Stimulated activated CD4-positive, alpha-beta T cell treated with anti-CD3 and anti-CD28 coated beads, Interleukin-2, amount 100 ng/mL, for 48 hours (primary cell): ENCODE results near the gene PIK3IP1.
A peak's percentile ranks its signal among the peaks of the same experiment; 100 is the strongest.

Source experiments
- DNase-seq, 2 donors: peaks; one replicate each; pipeline ENCODE4 v3.0.0-alpha.2; 2020

Gene PIK3IP1

DNA sequence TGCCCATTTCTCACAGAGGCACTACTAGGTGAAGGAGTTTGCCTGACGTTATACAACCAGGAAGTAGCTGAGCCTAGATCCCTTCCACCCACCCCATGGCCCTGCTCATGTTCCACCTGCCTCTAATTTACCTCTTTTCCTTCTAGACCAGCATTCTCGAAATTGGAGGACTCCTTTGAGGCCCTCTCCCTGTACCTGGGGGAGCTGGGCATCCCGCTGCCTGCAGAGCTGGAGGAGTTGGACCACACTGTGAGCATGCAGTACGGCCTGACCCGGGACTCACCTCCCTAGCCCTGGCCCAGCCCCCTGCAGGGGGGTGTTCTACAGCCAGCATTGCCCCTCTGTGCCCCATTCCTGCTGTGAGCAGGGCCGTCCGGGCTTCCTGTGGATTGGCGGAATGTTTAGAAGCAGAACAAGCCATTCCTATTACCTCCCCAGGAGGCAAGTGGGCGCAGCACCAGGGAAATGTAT, 14.1 kb downstream of the PIK3IP1 start:
- DNase-seq, result no peak

GRCh38 chr22:31277741-31278140, 14.5 kb downstream of the PIK3IP1 start:
- no peak for DNase-seq

GRCh38 chr22:31276426-31277167, 15.7 kb downstream of the PIK3IP1 start:
- no peak for DNase-seq

DNA sequence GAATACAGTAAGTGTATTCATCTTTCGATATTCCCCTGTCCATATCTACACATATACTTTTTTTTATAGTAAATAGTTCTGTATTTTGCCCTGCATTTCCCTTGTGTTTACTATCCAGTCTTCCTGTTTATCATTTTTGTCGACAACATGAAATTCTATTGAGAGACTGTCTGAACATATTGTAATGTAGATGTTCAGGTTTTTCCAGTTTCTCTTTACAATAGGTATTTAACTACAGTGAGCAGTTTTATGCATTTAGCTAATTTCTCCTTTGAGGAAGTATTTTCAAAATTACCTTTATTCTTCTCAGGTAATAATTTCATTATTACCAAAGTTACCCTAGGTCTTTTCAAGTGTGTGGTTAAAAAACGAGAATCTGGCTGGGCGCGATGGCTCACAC, 16.7 kb downstream of the PIK3IP1 start:
- no peak for DNase-seq

DNA sequence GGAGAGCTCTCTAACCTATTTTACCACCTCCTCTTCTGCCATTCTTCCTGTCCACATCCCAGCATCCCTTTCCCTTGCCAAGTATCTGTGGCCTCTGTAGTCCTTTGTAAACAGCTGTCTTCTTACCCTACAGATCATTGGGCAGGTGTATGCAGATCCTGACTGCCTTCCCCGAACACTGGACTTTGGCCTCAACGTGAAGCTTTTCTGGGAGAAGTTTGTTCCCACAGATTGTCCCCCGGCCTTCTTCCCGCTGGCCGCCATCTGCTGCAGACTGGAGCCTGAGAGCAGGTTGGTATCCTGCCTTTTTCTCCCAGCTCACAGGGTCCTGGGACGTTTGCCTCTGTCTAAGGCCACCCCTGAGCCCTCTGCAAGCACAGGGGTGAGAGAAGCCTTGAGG, 17.3 kb downstream of the PIK3IP1 start:
- no peak for DNase-seq

DNA sequence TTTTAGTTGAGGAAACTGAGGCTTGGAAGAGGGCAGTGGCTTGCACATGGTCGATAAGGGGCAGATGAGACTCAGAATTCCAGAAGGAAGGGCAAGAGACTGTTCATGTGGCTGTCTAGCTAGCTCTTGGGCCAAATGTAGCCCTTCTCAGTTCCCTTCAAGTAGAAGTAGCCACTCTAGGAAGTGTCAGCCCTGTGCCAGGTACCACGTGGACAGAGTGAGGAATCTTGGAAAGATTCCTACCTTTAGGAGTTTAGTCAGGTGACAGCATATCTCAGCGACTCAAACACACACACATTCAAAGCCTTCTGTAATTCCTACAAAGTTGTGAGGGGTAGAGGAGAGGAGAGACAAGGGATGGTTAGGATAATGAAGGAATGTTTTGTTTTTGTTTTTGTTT, 18.3 kb downstream of the PIK3IP1 start:
- DNase-seq, result no peak

- DNase-seq, result peak in 1 of 2 donors; percentile 45
These were observed 19.5 kb downstream of the PIK3IP1 start for GRCh38 chr22:31272522-31273446.

DNA sequence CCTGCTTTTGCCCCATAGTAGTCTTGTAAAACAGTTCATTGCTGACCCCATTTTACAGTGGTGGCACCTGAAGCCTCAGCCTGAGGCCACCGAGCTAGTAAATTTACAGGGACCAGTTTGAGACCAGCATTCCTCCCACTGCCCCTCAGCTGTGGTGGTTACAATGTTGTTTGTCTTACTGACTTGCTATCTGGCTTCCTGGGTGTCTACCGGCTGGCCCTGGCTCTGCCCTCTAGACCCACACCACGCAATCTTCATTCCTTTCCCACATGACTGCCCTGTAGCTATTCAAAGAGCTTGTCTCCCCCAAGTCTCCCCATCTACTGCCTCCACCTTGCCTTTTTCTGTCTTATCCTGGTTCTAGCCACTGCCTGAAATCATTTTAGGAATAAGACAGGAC, 20.8 kb downstream of the PIK3IP1 start:
- no peak for DNase-seq

- DNase-seq, result no peak
These were observed 21.3 kb downstream of the PIK3IP1 start for GRCh38 chr22:31271026-31271425.

- no peak for DNase-seq
These were observed 22.3 kb downstream of the PIK3IP1 start for GRCh38 chr22:31269892-31270579.

- no peak for DNase-seq
These were observed 24.0 kb downstream of the PIK3IP1 start for GRCh38 chr22:31268281-31268680.

- DNase-seq, result no peak
These were observed 28.2 kb downstream of the PIK3IP1 start for GRCh38 chr22:31263896-31264640.

GRCh38 chr22:31262312-31263133, 29.8 kb downstream of the PIK3IP1 start:
- DNase-seq, result no peak

DNA sequence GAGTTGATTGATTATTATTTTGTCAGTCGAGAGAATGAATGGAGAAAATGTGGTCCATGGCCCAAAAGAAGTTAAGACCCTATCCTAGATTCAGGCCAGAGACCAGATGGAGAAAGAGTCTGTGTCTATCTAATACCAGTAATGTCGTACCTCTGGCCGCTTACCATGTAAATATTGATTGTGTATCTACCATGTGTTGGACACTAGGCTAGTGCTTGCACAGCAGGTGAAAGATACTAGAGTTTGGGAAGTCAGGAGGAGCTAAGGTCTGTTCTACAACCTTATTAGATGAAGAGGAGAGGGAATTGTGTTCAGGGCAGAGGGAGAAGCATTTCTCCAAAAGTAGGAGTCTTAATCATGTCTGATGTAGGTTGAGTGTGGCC, 31.8 kb downstream of the PIK3IP1 start:
- DNase-seq, result no peak

DNA sequence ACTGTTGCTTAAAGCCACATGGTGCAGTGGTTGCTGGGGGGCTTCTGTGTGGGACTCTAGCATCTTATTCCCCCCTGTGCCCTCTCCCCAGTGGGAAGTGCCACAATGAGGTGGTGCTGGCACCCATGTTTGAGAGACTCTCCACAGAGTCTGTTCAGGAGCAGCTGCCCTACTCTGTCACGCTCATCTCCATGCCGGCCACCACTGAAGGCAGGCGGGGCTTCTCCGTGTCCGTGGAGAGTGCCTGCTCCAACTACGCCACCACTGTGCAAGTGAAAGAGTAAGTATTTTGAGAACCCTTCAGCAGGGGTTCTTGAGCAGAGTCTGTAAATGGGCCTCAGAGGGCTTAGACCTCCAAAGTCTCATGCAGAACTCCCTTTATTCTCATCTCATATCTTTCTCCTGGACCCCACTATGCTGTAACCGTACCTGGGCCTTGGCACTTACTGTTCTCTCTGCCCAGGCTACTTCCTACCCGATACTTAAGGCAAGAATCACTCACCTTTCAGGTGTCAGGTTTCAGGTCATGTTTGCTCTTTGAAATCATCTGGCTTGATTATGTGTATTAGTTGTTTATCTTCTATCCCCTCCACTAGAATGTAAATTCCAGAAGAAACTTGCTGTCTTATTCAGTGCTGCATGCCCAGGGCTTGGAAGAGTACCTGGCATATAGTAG, 32.4 kb downstream of the PIK3IP1 start:
- no peak for DNase-seq

- DNase-seq, result no peak
These were observed 38.3 kb downstream of the PIK3IP1 start for GRCh38 chr22:31253949-31254348.

DNA sequence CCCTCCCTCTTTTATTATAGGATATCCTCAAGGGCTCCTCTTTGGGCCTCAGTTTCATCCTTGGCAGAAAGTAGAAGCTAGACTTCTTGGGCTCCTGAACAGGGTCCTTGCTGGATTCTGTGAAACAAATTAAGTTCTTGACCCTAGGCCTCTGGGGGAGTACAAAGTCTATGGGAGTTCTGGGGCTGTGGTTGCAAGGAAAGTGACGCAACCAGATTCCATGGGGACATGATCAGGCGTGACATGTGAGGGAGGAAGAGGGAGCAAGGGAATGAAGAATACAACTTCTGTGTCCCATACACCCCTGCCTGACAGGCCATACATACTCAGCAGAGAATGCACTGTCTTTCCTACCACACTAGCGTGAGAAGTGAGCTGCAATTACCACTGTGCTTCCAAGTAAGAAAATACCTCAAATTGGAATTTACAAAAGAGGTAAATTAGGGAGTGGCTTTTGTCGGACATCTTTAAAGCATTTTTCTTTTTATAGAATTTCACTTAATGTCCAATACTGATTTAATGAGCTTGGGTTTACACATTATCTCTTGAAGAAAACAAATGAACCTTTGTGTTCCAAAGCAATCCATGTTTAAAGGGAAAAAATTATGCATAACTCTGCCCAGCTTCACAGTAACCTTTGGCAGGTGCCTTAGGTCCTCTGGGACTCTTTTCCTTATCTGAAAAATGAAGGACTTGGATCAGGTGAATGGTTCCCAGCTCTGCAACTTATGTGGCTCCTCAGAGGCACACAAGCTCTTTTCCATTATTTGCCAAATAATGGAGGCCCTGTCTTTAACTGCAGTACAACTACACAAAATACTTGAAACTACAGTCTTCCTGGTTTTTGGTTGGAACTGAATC, 41.3 kb downstream of the PIK3IP1 start:
- DNase-seq, result no peak

DNA sequence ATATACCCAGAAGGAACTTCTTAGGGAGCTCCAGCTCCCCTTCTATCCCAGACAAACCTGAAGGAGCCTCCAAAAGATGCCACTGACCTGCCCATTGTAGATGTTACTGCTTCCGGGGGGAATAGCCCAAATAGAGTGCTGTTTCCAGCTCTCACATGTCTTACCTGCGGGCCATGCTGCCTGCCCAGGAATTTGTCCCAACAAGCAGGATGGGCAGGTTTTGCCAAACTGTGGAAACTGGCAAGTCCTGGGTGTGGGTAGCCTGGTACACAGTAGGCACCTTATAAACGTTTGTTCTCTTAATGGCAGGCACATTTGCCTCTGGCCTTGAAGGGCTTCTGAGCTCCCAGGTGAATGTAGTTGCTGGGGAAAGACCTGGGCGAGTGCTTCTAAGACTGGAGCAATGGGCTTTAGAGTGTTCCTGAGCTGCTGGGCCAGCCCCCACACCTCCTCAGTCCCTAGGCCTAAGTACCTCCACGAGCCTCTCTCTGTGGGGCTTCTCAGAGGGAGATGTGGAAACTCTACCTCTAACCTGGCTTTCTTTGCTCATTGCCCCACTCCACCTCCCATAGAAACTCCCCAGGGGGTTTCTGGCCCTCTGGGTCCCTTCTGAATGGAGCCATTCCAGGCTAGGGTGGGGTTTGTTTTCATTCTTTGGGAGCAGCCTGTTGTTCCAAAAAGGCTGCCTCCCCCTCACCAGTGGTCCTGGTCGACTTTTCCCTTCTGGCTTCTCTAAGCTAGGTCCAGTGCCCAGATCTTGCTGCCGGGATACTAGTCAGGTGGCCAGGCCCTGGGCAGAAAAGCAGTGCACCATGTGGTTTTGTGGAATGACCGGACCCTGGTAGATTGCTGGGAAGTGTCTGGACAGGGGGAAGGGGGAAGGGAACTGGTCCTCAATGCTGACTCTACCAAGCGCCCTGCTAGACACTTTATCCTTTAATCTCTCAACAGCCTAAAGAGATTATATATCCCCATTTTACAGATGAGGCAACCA, 43.0 kb downstream of the PIK3IP1 start:
- no peak for DNase-seq
